Progenitor cell of endocrine pancreas (in vitro differentiated cells): Measurements from ENCODE around the gene NPPA. TPM values are rescaled to one million over a fixed set of nuclear protein-coding genes. Genes with fewer than 3 reads are reported as not detected.

Source experiments
- DNase-seq: peaks from one replicate; pipeline ENCODE4 v3.0.0; 2021; ENCODE audit warnings: low spot score; ENCODE audit not compliant: unreplicated experiment
- H3K27ac Mint-ChIP-seq: 2 replicates; pipeline ENCODE4 v1.8.0; 2021; ENCODE audit warnings: mild to moderate bottlenecking, moderate library complexity, mixed read lengths
- H3K27me3 Mint-ChIP-seq: 2 replicates; pipeline ENCODE4 v1.8.0; 2021; ENCODE audit warnings: mixed read lengths
- H3K36me3 Mint-ChIP-seq: 2 replicates; pipeline ENCODE4 v1.8.0; 2022; ENCODE audit warnings: mixed read lengths; ENCODE audit not compliant: insufficient read depth
- H3K4me1 Mint-ChIP-seq: 2 replicates; pipeline ENCODE4 v1.8.0; 2021; ENCODE audit warnings: low read depth, mixed read lengths
- H3K4me3 Mint-ChIP-seq: 2 replicates; pipeline ENCODE4 v1.8.0; 2021; ENCODE audit warnings: low read depth, mild to moderate bottlenecking, moderate library complexity, mixed read lengths
- H3K9me3 Mint-ChIP-seq: 2 replicates; pipeline ENCODE4 v1.8.0; 2021; ENCODE audit warnings: low read depth, mixed read lengths
- total RNA-seq: library from RNA; stranded (reverse); gene quantifications from 2 replicates; pipeline ENCODE4 v1.2.1, GENCODE V29; 2021
- TF ChIP-seq, protein P1 (sequence below): fragments of 200-600 bp; sonication (generic); IDR thresholded peaks from one replicate; pipeline ENCODE4 v1.5.0; 2021; ENCODE audit warnings: antibody characterized with exemption, mild to moderate bottlenecking; ENCODE audit not compliant: unreplicated experiment

Gene NPPA
- total RNA-seq, 1 donor from 2014 or later: not detected

DNA sequence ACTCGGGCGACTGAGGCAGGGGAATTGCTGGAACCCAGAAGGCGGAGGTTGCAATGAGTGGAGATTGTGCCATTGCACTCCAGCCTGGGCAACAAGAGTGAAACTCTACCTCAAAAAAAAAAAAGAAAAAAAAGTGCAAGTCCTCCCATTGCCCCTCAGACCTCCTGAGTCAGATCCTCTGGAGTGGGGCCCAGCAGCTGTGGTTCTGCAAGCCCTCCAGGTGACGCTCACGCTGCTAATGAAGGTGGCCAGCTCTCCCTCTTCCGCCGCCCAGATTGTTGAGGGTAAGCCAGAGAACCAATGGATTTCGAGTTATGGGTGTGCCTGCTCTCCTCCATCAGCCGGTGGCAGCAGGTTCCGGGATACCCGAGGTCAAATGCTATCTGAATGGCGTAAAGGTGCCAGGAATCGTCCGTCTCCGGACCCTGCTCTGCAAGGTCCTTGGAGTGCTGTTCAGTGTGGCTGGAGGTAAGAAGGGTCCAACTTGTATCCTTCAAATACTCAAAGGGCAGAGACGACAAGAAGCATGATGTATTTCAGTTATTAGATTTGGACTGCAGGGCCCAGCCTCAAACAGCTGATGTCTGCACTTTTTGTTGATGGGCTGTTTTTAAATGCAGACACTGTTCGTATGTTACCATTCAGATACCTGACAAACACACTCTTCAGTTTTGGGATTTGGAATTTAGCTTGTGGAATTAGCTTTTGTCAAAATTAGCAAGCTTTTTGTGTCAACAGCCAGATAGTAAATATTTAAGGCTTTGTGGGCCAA is 24.0 kb downstream of the NPPA start:
- DNase-seq: no peak
- no peak overlapping the region for H3K27ac Mint-ChIP-seq
- TF ChIP-seq, protein P1, sequence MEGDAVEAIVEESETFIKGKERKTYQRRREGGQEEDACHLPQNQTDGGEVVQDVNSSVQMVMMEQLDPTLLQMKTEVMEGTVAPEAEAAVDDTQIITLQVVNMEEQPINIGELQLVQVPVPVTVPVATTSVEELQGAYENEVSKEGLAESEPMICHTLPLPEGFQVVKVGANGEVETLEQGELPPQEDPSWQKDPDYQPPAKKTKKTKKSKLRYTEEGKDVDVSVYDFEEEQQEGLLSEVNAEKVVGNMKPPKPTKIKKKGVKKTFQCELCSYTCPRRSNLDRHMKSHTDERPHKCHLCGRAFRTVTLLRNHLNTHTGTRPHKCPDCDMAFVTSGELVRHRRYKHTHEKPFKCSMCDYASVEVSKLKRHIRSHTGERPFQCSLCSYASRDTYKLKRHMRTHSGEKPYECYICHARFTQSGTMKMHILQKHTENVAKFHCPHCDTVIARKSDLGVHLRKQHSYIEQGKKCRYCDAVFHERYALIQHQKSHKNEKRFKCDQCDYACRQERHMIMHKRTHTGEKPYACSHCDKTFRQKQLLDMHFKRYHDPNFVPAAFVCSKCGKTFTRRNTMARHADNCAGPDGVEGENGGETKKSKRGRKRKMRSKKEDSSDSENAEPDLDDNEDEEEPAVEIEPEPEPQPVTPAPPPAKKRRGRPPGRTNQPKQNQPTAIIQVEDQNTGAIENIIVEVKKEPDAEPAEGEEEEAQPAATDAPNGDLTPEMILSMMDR: no peak
- H3K27me3 Mint-ChIP-seq: no peaks in the 10 kb centered on the region
- H3K9me3 Mint-ChIP-seq: no peaks in the 10 kb centered on the region
- H3K4me1 Mint-ChIP-seq: no peaks in the 10 kb centered on the region
- no peak overlapping the region for H3K4me3 Mint-ChIP-seq
- H3K36me3 Mint-ChIP-seq: peaks cover 23% of the 10 kb centered on the region

DNA sequence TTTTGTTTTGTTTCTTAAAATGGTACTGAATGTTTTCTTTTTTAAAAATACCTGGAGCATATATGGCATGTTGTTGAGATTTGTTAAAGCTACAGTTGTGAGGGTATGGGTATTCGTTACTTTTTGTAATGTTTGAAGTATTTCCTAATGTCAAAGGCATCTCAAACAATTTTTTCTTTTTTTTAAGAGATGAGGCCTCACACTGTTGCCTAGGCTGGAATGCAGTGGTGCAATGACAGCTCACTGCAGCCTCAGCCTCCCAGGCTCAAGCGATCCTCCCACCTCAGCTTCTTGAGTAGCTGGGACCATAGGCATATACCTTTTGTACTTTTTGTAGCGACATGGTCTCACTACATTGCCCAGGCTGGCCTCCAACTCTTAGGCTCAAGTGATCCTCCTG is 25.5 kb downstream of the NPPA start:
- Mint-ChIP-seq H3K4me3 (no peak overlapping the region), H3K27me3 (no peaks in the 10 kb centered on the region), H3K36me3 (peaks cover 21% of the 10 kb centered on the region), H3K27ac (no peak overlapping the region), H3K9me3 (no peaks in the 10 kb centered on the region), H3K4me1 (no peaks in the 10 kb centered on the region)
- TF ChIP-seq, protein P1: no peak
- DNase-seq: no peak

DNA sequence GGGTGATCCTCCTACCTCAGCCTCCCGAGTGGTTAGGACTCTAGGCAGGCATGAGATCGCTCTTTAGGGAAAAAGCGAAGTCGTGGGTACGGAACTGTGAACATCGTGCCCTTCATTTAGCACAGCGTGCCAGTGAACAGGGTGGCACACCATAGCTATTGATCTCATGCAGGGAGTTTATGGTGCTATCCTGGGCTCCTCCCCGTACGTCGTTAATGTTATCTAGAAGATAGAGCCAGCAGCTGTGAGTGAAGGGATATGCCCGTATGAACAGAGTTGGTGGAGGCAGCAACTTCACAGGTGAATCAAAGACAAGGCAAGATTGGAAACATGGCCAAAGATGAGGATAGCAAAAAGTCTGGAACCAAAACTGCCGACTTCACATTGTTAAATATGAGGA is 30.4 kb downstream of the NPPA start:
- H3K4me3 Mint-ChIP-seq: no peak overlapping the region
- H3K36me3 Mint-ChIP-seq: peaks cover 25% of the 10 kb centered on the region
- no peaks in the 10 kb centered on the region for H3K4me1 Mint-ChIP-seq
- TF ChIP-seq, protein P1: no peak
- H3K27me3 Mint-ChIP-seq: no peaks in the 10 kb centered on the region
- H3K9me3 Mint-ChIP-seq: no peaks in the 10 kb centered on the region
- no peak for DNase-seq
- peak overlapping the region; percentile 41 for H3K27ac Mint-ChIP-seq

DNA sequence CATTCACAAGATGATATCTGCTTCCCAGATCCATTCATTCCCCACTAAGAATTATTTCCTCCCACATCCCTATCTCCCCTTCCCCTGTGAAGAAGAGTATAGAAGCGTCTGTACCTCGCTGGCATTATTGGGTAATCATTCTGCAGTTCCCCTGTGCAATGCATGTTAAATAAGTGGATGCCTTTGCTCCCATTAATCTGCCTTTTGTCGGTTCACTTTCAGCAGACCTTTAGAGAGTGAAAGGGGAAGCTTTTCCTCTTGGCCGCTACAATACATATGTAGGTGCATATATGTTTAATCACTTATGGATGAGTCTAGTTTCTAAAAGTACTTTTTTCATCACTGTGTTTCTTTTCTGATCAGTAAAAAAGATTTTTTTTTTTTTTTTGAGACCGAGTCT is 34.6 kb downstream of the NPPA start:
- Mint-ChIP-seq H3K27ac (no peak overlapping the region), H3K27me3 (no peaks in the 10 kb centered on the region), H3K4me1 (peaks cover 6% of the 10 kb centered on the region), H3K4me3 (no peak overlapping the region), H3K9me3 (no peaks in the 10 kb centered on the region), H3K36me3 (peaks cover 21% of the 10 kb centered on the region)
- TF ChIP-seq, protein P1: no peak
- no peak for DNase-seq

DNA sequence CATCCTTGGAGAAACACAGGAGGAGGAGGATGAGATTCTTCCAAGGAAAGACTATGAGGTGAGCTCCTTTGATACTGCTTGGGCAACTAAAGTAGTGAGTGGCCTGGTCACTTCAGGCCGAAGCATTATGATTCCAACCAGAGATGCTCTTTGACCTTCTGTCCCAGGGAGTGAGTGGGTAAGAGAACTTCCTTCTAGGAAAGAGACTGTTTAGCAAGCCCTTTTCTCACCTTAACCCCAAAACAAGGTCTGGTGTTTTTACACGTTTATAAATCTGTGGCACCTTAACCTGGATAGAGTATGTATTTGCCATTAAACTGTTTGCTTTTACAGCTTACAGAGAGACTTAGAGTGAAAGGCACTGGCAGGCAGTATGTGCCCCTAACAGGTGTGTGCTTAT is 40.5 kb downstream of the NPPA start:
- H3K4me3 Mint-ChIP-seq: peak overlapping the region; percentile 100
- TF ChIP-seq, protein P1: no peak
- H3K27me3 Mint-ChIP-seq: no peaks in the 10 kb centered on the region
- H3K4me1 Mint-ChIP-seq: peaks cover 44% of the 10 kb centered on the region
- no peaks in the 10 kb centered on the region for H3K9me3 Mint-ChIP-seq
- H3K27ac Mint-ChIP-seq: peak overlapping the region; percentile 97
- H3K36me3 Mint-ChIP-seq: peaks cover 5% of the 10 kb centered on the region
- no peak for DNase-seq
